Astrocyte of the cerebellum (primary cell): ENCODE data around the gene NR2C1.

Experiments
- DNase-seq: peaks from one replicate; pipeline ENCODE4 v3.0.0-alpha.2; 2011; ENCODE audit warnings: low read depth
- H3K4me3 ChIP-seq: 2 replicates; pipeline ENCODE4 v1.5.1; 2011; ENCODE audit warnings: mild to moderate bottlenecking, low read depth, low read length, moderate library complexity
- in situ Hi-C: cut with HindIII; loops from 2 replicates; pipeline ENCODE4 v1.10.0; 2017; ENCODE audit warnings: low sequenced_read_pairs
- TF ChIP-seq, protein P1 (sequence below): IDR thresholded peaks from 2 replicates; pipeline ENCODE4 v1.5.1; 2012; ENCODE audit warnings: low read length, low read depth, moderate library complexity, mild to moderate bottlenecking; ENCODE audit errors: missing control alignments

NR2C1 gene

DNA sequence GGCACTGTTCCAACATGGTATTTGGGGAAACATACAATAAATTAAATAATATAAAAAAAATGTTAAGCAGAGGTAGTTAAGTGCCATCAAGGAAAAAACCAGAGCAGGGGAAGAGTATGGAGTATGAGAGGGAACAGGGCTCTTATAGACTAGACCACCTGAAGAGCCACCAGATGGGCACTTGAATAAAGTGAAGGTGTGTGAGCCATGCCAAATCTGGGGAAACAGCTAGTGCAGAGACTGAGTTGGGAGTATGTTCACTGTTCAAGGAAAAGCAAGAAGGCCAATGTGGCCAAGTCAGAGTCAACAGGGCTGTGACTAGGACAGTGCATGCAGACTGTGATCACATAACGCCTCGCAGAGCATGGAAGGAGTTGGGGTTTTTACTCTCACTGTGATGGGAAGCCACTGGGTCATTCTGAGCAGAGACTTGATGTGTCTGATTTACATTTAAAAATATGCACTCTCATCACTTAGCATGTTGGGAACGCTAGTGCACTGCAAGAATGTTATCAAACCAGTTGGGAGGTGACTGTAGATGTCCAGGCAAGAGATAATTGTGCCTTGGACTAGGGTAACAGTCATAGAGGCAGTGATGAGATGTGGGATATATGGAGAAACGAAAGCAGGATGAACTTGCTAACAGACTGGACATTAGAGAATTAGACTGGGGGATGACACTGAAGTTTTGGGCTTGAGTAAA, 95.5 kb downstream of the NR2C1 start:
- H3K4me3 ChIP-seq = no peak overlapping the region
- TF ChIP-seq, protein P1, sequence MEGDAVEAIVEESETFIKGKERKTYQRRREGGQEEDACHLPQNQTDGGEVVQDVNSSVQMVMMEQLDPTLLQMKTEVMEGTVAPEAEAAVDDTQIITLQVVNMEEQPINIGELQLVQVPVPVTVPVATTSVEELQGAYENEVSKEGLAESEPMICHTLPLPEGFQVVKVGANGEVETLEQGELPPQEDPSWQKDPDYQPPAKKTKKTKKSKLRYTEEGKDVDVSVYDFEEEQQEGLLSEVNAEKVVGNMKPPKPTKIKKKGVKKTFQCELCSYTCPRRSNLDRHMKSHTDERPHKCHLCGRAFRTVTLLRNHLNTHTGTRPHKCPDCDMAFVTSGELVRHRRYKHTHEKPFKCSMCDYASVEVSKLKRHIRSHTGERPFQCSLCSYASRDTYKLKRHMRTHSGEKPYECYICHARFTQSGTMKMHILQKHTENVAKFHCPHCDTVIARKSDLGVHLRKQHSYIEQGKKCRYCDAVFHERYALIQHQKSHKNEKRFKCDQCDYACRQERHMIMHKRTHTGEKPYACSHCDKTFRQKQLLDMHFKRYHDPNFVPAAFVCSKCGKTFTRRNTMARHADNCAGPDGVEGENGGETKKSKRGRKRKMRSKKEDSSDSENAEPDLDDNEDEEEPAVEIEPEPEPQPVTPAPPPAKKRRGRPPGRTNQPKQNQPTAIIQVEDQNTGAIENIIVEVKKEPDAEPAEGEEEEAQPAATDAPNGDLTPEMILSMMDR = no peak
- DNase-seq = no peak
- in situ Hi-C loops = no loop called here

DNA sequence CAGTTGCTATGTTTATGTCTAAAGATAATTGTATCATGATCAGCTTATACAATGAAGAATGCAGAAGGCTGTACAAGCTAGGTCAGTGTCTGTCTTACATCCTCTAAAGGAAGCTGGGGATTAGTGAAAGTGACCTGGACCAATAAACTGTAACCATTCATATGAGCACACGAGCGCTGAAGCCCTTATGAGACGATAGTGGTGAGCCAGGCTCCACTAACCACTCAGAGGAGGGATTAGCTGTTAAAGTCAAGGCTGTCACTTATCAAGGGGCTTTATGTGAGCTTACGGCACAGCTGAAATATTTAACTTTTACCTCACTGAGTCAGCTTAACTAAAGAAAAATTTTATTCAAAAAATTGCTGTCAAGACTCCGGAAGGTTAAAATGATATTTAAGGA, 100.2 kb downstream of the NR2C1 start:
- TF ChIP-seq, protein P1 = no peak
- no peak overlapping the region for H3K4me3 ChIP-seq
- no peak for DNase-seq
- in situ Hi-C loops = no loop called here

DNA sequence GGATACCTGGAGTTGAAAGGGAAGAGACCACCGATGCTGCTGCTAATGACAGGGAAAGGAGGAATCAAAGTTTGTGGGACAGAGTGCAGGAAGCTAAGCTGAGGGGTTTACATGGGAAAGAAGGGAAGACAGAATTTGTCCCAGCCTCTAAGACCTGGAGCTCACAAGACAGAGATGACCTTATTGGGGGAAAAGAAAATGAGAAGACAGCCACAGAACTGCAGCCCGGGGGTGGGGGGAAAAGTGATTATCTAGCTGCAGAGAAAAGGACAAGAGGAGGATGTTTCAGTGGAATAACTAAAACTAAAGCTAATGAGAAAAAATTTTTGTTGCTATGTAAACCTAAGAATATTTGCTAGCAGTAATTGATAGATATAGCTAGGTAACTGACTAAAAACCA, 100.6 kb downstream of the NR2C1 start:
- H3K4me3 ChIP-seq = no peak overlapping the region
- in situ Hi-C loops = no loop called here
- DNase-seq = no peak
- TF ChIP-seq, protein P1 = no peak

DNA sequence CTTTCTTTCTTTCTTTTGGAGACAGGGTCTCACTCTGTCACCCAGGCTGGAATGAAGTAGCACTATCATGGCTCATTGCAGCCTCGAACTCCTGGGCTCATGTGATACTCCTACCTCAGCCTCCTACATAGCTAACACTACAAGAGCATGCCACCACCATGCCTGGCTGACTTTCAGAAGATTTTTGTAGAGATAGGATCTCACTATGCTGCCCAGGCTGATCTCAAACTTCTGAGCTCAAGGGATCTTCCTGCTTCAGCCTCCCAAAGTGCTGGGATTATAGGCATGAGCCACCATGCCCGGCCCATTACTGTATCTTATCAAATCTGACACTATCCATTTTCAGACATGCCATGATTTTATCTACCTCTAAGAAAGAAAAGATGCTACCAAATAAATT, 101.5 kb downstream of the NR2C1 start:
- H3K4me3 ChIP-seq = no peak overlapping the region
- in situ Hi-C loops = no loop called here
- TF ChIP-seq, protein P1 = no peak
- DNase-seq = no peak

- in situ Hi-C loops = no loop called here
- TF ChIP-seq, protein P1 = no peak
- DNase-seq = no peak
- H3K4me3 ChIP-seq = no peak overlapping the region
Observed at GRCh38 chr12:94970560-94970959, 102.9 kb downstream of the NR2C1 start.
